B cell (primary cell): ENCODE data around the gene PAIP2. TPM values are rescaled to one million over a fixed set of nuclear protein-coding genes. Genes with fewer than 3 reads are reported as not detected.

ENCODE experiments used
- ATAC-seq: fragments of 200-7000 bp; cut with Tn5 transposase; one replicate; pipeline ENCODE4 v1.10.0; 2021; ENCODE audit warnings: low read depth, mild to moderate bottlenecking, moderate number of reproducible peaks, moderate library complexity
- CTCF ChIA-PET: fragments of 350-600 bp; sonication (Branson Sonifier 250); formaldehyde crosslinking; loops from one replicate; lab custom pipeline; 2021; ENCODE audit warnings: antibody characterized with exemption, inconsistent platforms; lab: Charles Lee
- POLR2A ChIA-PET: fragments of 350-600 bp; sonication (Branson Sonifier 250); formaldehyde crosslinking; loops from one replicate; lab custom pipeline; 2021; ENCODE audit warnings: antibody characterized with exemption; lab: Charles Lee
- DNase-seq: peaks from one replicate; pipeline ENCODE4 v3.0.0; 2013
- H2AFZ ChIP-seq: 2 replicates; pipeline ENCODE4 v1.6.1; 2012; ENCODE audit warnings: mild to moderate bottlenecking, low read depth, low read length; ENCODE audit not compliant: insufficient read depth, poor library complexity, severe bottlenecking
- H3K27ac ChIP-seq, 2 donors: 1 replicate in 1 of 2; 2 replicates in 1 of 2; pipeline ENCODE4 v1.5.1; 2012 to 2013; ENCODE audit warnings: low read length in 2 of 2, mild to moderate bottlenecking in 2 of 2, moderate library complexity in 1 of 2
- H3K27me3 ChIP-seq, 4 experiments: fragments of 200-600 bp in 1 of 4; sonication (generic) in 1 of 4; replicated peaks in 1 of 4; 1 replicate in 2 of 4; 2 replicates in 2 of 4; pipeline versions ENCODE4 v1.6.1 to v1.7.0; 2013 to 2016; ENCODE audit warnings: low read length in 3 of 4, mild to moderate bottlenecking in 2 of 4, mixed read lengths in 1 of 4, moderate library complexity in 1 of 4; ENCODE audit not compliant: insufficient read depth in 4 of 4, control insufficient read depth in 3 of 4; ENCODE audit errors: control extremely low read depth in 1 of 4
- H3K36me3 ChIP-seq, 2 experiments: replicated peaks in 1 of 2; 1 replicate in 1 of 2; 2 replicates in 1 of 2; pipeline versions ENCODE4 v1.6.1 to v1.7.1; 2013; ENCODE audit warnings: low read length in 1 of 2; ENCODE audit not compliant: insufficient read depth in 2 of 2, control insufficient read depth in 1 of 2; ENCODE audit errors: control extremely low read depth in 1 of 2, extremely low read depth in 1 of 2
- H3K4me1 ChIP-seq, 2 donors: fragments of 200-600 bp in 1 of 2; sonication (generic) in 1 of 2; 1 replicate in 1 of 2; 2 replicates in 1 of 2; pipeline versions ENCODE4 v1.5.1 to v1.6.1; 2013 to 2017; ENCODE audit warnings: low read length in 2 of 2; ENCODE audit not compliant: control insufficient read depth in 2 of 2, insufficient read depth in 2 of 2
- H3K4me2 ChIP-seq: replicated peaks from 2 replicates; pipeline ENCODE3; 2012; ENCODE audit warnings: mild to moderate bottlenecking, low read depth, low read length; ENCODE audit not compliant: poor library complexity, severe bottlenecking
- H3K4me3 ChIP-seq, 5 experiments: fragments of 200-600 bp in 1 of 5; sonication (generic) in 1 of 5; 1 replicate in 3 of 5; 2 replicates in 2 of 5; pipeline versions ENCODE4 v1.5.1 to v1.7.0; 2011 to 2016; ENCODE audit warnings: low read length in 4 of 5, mild to moderate bottlenecking in 4 of 5, low read depth in 2 of 5, control low read depth in 1 of 5, moderate library complexity in 1 of 5; ENCODE audit not compliant: insufficient read depth in 1 of 5; ENCODE audit errors: control extremely low read depth in 1 of 5, extremely low read depth in 1 of 5
- H3K79me2 ChIP-seq: fragments of 200-600 bp; sonication (generic); one replicate; pipeline ENCODE4 v1.6.0; 2016; ENCODE audit warnings: low read length; ENCODE audit not compliant: control insufficient read depth, insufficient read depth
- H3K9ac ChIP-seq: fragments of 200-600 bp; sonication (generic); 2 replicates; pipeline ENCODE4 v1.6.1; 2017; ENCODE audit warnings: mild to moderate bottlenecking, low read length, moderate library complexity
- H3K9me3 ChIP-seq, 3 donors: one replicate each; pipeline versions ENCODE4 v1.6.1 to v1.7.1; 2013; ENCODE audit warnings: low read length in 2 of 3; ENCODE audit not compliant: control insufficient read depth in 2 of 3, insufficient read depth in 1 of 3; ENCODE audit errors: control extremely low read depth in 1 of 3
- H4K20me1 ChIP-seq: 2 replicates; pipeline ENCODE4 v1.6.0; 2012; ENCODE audit warnings: mild to moderate bottlenecking, low read length; ENCODE audit not compliant: insufficient read depth, control insufficient read depth, poor library complexity, severe bottlenecking
- H3K27ac Mint-ChIP-seq: one replicate; pipeline ENCODE4 v1.8.0; 2021; ENCODE audit warnings: mixed read lengths
- H3K27me3 Mint-ChIP-seq: one replicate; pipeline ENCODE4 v1.8.0; 2021; ENCODE audit warnings: mixed read lengths
- H3K4me1 Mint-ChIP-seq: one replicate; pipeline ENCODE4 v1.8.0; 2021; ENCODE audit warnings: mixed read lengths
- H3K4me3 Mint-ChIP-seq: one replicate; pipeline ENCODE4 v1.8.0; 2021; ENCODE audit warnings: mixed read lengths
- H3K9me3 Mint-ChIP-seq: one replicate; pipeline ENCODE4 v1.8.0; 2022; ENCODE audit warnings: mixed read lengths; ENCODE audit not compliant: insufficient read depth
- CTCF ChIP-seq: fragments of 200-600 bp; IDR thresholded peaks from one replicate; pipeline ENCODE4 v1.8.0; 2022; ENCODE audit warnings: antibody characterized with exemption, mild to moderate bottlenecking
- EZH2 ChIP-seq: IDR thresholded peaks from 2 replicates; pipeline ENCODE4 v1.6.1; 2012; ENCODE audit warnings: borderline replicate concordance, low read depth, mild to moderate bottlenecking, moderate library complexity, low read length; ENCODE audit not compliant: insufficient read depth, poor library complexity, severe bottlenecking
- WGBS: methylation state at CpG from one replicate; pipeline ENCODE4 v1.1.5; 2013; ENCODE audit warnings: missing lambda C conversion rate; ENCODE audit not compliant: insufficient coverage; 5-methylcytosine and 5-hydroxymethylcytosine counted together
- intact Hi-C: fragments of 100-400 bp; cut with micrococcal nuclease; formaldehyde crosslinking; loops from one replicate; pipeline ENCODE4 v1.10.0; 2022
- polyA plus RNA-seq: library from polyadenylated mRNA; depleted of rRNA; stranded (reverse); fragments of >200 nt; gene quantifications from 2 replicates; pipeline ENCODE4 v1.2.3, GENCODE V29; 2012
- total RNA-seq, 2 donors: library from RNA; stranded (reverse); fragments of 120-200 nt in 1 of 2; gene quantifications; 1 replicate in 1 of 2; 2 replicates in 1 of 2; pipeline versions ENCODE4 v1.2.3 to v1.2.4, GENCODE V29; 2013 to 2022

The PAIP2 gene
- total and polyA plus RNA-seq, 2 donors (not counting 1 experiment from before 2014, with no cell fraction given): 38.5 to 121 TPM

GRCh38 chr5:139388198-139388821 is 46.7 kb downstream of the PAIP2 start:
- peak overlapping the region; percentile 86 to 89 for H3K27ac ChIP-seq
- H3K27ac Mint-ChIP-seq: peak overlapping the region; percentile 99
- peak; percentile 19 for ATAC-seq
- peak overlapping the region; percentile 68 for H2AFZ ChIP-seq
- ChIA-PET POLR2A (interaction anchor here (0.9 to 8.4 kb wide), 9 partner anchors 15 to 282 kb away, joined by 3 to 70 read pairs (median 4); partner anchors contain the start of genes MATR3, PAIP2 and SPATA24), CTCF (interaction anchor here (0.6 to 5.3 kb wide), 11 partner anchors 11 to 178 kb away, joined by 3 to 39 read pairs (median 4); partner anchors contain the start of genes PAIP2 and SPATA24)
- H3K9ac ChIP-seq: peak overlapping the region; percentile 76
- no peaks in the 10 kb centered on the region for H4K20me1 ChIP-seq
- peak overlapping the region; percentile 44 to 76 (median 66) for H3K4me3 ChIP-seq
- DNase-seq: peak; percentile 89
- H3K4me1 ChIP-seq: peaks cover 68 to 91% of the 10 kb centered on the region in 2 donors
- peaks cover 87% of the 10 kb centered on the region for H3K4me1 Mint-ChIP-seq
- intact Hi-C loops: loop anchor here (2.0 kb wide), 1 partner anchor 16 kb away; the partner anchor contains the start of gene SPATA24
- no peaks in the 10 kb centered on the region for H3K27me3 ChIP-seq
- peaks cover 0 to 4% (median 0%) of the 10 kb centered on the region in 3 donors for H3K9me3 ChIP-seq
- TF ChIP-seq CTCF (no peak), EZH2 (no peak)
- no peaks in the 10 kb centered on the region for H3K27me3 Mint-ChIP-seq
- peak overlapping the region; percentile 99 for H3K4me3 Mint-ChIP-seq
- WGBS: 21% methylated on average over 6 of the region's 8 CpGs
- H3K4me2 ChIP-seq: peak overlapping the region; percentile 91
- peaks cover 34% of the 10 kb centered on the region for H3K79me2 ChIP-seq
- no peaks in the 10 kb centered on the region for H3K36me3 ChIP-seq
- H3K9me3 Mint-ChIP-seq: no peaks in the 10 kb centered on the region
